Activated T-helper 1 cell treated with anti-CD3 and anti-CD28 coated beads, Interleukin-2, amount 50 U/mL, for 16 hours (primary cell): Measurements from ENCODE around the gene TAS2R4.
"Not testable (repeated sequence)": the region's sequence is repeated elsewhere in the genome, so short reads cannot be mapped to it uniquely, and the experiment has no call there.

Experiments
- DNase-seq, 2 donors: peaks; one replicate each; pipeline ENCODE4 v3.0.0-alpha.2; 2020; ENCODE audit warnings: low read depth in 1 of 2, low spot score in 1 of 2

Gene TAS2R4

DNA sequence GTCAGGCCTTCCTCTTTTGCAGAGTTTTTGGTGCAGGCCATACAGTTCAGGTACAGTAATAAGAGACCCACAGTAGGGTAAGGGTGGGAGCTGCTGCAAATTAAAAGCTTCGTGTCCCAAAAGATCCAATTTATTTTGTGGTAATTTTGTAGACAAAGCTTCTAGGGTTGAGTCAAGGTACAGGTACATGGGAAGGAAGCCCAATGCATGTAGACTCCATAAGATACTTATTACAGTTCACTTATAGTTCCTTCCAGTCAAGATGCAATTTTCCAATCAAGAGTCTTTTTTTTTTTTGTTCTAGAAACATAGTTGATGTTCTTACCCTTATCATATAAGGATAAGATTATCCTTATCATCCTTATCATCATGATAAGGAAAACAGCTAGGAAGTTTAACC lies at the start of gene TAS2R4:
Gene TAS2R4 (plus strand): TSS at position 301 of the 400 bp plus-strand sequence. CDS start 1,815 bp downstream, outside the sequence.
- DNase-seq: no peak

- DNase-seq: no peak
Observed at GRCh38 chr7:141729020-141729419, 47.5 kb upstream of the TAS2R4 start.

- no peak for DNase-seq
Observed at GRCh38 chr7:141731476-141732149, 44.9 kb upstream of the TAS2R4 start.

DNA sequence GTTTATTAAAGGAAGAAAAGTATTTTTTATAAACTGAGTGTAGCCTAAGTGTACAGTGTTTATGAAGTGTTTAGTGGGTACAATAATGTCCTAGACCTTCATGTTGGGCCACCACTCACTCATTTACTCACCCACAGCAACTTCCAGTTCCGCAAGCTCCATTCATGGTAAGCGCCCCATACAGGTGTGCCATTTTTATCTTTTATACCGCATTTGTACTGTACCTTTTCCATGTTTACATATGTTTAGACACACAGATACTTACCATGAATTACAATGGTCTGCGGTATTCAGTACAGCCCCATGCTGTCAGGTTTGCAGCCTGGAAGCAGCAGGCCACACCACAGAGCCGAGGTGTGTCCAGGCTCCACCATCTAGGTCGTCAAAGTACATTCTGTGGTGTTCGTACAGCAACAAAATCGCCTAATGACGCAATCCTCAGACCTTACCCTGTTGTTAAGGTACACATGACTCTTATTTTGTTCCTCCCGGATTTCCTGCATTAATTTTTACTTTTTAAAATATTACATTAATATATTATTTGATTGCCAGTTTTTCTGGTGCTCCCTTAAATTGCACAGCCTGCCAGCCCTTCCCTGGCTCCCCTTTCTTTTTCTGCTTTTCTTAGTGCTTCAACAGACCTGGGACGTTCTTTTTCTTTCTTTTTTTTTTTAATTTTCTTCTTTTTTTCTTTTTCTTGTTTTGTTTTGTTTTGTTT lies 39.2 kb upstream of the TAS2R4 start:
- no peak for DNase-seq

DNA sequence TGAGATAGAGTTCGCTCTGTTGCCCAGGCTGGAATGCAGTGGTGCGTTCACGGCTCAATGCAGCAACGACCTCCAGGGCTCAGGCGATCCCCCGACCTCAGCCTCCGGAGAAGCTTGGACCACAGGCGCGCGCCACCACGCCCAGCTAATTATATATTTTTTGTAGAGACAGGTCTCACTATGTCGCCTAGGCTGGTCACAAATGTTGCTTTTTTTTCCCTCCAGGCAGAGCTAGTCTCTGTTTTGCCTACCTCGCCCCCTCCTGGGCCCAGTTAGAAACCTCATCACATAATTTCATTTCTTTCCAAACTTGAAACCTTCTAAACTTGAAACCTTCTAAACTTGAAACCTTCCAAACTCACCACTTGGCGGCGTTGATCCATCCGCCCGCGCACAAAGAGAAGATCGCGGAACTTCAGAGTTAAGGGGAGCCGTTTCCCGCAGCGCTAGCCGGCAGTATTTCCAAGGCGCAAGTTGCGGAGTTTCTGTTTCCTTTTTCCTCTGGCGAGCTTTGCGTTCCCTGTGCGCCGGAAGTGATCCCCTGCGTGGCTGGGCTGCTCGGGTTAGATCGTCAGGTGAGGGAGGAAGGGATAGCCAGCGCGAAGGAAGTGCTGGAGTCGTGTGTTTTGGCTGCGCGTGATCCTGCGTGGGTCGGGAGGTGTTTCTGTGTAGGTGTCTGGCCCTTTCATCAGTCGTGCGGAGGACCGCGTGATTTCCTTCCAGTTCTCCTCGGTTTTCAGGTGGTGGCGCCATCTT lies 38.5 kb upstream of the TAS2R4 start, which contains the start of gene SSBP1:
Gene SSBP1 (plus strand): TSS at position 523 of the 756 bp plus-strand sequence. CDS start 809 bp downstream, outside the sequence.
- peak; percentile 73 to 86 for DNase-seq

DNA sequence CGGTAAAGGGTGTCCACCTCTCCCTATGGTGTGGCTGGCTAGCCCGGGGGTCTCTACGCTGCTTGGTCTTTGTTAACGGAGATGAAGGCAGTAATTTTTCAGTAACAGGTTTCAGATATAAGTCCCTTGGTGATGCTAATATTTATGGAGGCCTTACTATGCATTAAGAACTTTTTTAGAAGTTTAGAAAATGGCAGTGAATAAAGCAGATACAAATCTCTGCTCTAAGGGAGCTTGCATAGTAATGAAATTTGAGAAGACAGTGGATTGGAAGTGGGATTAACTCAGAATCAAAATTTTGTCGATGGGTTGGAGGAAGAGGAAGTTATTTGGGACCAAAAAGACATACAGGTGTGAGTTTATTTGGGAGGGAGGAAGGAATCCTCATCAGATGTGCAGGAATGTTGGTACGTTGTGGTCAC lies 37.9 kb upstream of the TAS2R4 start:
- no peak for DNase-seq

DNA sequence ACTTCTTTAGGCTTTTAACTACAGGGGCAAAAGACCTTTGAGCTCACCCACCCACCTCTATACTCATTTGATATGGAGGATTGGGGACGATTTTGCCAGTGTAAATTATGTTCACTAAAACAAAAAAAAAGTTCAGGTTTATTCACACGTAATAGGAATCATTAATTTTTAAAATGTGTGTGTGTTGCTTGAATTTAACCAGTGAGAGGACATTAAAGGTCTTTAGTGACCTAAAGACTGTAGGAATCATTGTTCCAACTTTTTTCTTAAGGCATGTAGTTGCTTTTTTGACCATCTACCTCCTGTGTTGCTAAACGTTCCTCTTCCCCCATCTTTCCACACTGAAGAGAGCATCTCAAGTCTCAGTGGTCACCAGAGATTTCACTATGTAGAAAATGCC lies 37.2 kb upstream of the TAS2R4 start:
- no peak for DNase-seq

DNA sequence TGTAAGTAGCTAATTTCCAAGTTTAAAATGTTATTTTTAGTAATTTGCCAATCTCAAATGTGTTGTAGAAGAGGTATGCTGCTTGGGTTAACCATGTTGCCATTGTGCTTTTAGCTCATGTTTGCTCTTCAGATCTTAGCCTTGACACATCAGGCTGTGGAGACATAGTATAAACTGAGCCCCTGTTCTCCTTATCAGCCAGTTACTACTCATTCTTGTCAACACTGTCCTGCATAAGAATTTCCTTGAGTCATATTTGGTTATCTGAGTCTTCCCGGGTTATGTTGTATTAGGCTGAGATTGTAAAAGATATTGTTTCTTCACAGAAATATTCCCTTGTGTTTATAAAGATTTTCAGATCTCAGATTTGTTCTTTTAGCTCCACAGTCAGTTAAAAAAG lies 34.2 kb upstream of the TAS2R4 start:
- no peak for DNase-seq

DNA sequence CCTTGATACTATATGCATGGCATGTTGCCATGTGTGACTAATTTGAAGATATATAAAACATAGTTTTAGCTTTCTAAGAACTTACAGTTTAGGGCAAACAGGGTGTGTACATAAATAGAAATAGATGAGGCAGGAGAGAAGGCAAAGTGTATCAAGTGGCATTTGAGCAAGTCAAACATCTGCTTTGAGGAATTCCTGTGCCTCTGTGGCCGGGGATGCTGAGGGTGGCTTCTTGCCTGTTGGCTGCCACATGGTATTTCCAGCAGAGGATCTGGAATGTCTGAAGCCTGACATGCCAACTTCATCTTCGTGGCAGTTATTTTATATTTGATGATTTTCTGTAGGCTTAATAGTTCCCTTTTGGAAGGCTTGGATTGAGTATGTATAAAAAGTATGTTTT lies 32.3 kb upstream of the TAS2R4 start:
- DNase-seq: no peak

- no peak for DNase-seq
Observed at GRCh38 chr7:141748396-141748795, 28.1 kb upstream of the TAS2R4 start.

- DNase-seq: not testable (repeated sequence)
Observed at GRCh38 chr7:141751904-141752303, 24.6 kb upstream of the TAS2R4 start.

DNA sequence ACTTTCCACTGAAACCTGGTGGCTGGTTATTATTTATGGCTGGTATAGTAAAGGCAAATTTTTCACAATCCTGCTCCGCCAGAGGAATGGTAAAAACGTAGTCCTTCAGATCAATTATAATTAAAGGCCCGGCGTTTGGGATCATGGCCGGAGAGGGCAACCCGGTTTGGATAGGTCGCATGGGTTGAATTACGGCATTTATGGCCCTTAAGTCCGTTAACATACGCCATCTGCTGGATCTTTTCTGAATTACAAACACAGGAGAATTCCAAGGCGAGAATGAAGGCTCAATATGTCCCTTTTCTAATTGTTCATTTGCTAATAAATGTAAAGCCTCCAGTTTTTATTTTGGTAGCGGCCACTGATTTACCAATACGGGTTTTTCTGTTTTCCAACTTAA lies 23.8 kb upstream of the TAS2R4 start:
- DNase-seq: no peak

DNA sequence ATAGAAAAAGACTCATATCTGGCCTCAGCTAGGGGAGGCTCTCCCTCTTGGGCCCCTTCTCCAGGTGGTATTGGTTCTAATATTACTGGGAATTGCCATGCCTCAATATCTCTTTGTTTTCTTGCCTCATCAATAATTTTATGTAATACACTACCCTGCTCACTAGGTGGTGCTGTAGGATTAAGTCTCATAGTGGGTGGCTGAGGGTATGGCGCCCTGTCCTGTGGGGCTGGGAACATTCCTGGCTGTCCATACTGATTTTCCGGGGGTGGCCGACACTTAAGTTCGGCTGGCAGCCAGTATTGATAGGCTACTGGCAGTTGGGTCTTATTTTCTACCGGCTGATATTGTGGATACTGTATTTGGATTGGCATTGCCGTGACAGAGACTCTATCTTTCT lies 21.5 kb upstream of the TAS2R4 start:
- no peak for DNase-seq

DNA sequence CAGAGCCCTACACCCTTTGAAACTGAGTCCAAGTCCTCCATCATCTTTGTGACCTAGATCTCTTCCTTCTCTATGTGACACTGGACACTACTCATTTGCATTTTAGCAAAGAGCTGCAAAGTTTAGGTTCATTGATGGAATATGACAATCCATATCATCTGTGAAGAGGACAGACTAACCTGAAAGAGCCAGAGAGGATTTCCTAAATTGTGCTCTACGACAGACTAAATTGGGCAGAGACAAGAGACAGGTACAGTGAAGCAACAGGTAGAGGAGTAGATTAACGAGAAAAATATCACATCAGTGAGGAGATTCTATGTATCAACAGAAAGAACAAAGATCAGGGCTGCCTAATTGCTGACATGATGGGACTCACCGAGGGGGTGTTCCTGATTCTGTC lies 12.7 kb upstream of the TAS2R4 start, which contains the start of gene TAS2R3:
Gene TAS2R3 (plus strand): TSS at position 301 of the 400 bp plus-strand sequence. CDS start 62 bp downstream, at position 363.
- DNase-seq: no peak

DNA sequence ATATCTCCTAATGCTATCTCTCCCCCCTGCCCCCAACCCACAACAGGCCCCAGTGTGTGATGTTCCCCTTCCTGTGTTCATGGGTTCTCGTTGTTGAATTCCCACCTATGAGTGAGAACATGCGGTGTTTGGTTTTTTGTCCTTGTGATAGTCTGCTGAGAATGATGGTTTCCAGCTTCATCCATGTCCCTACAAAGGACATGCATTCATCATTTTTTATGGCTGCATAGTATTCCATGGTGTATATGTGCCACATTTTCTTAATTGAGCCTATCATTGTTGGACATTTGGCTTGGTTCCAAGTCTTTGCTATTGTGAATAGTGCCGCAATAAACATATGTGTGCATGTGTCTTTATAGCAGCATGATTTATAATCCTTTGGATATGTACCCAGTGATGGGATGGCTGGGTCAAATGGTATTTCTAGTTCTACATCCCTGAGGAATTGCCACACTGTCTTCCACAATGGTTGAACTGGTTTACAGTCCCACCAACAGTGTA lies 6.3 kb upstream of the TAS2R4 start:
- not testable (repeated sequence) for DNase-seq

GRCh38 chr7:141785706-141786552 lies 9.5 kb downstream of the TAS2R4 start:
- DNase-seq: no peak

DNA sequence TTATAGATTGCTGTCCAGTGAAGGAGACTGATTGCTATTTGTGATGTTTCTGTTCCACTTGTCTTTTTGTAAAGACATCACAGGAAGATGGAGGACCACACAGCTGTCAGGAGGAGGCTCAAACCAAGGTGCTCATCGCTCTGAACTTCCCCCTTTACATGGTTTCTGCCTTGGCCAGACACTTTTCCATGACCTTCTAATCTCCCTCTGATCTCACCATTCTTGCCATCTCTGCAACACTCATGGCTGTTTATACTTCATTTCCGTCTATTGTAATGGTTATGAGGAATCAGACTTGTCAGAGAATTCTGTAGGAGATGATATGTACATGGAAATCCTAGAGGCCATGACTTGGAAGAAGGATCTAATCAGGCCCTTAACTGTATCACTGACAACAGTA lies 11.8 kb downstream of the TAS2R4 start:
- no peak for DNase-seq

DNA sequence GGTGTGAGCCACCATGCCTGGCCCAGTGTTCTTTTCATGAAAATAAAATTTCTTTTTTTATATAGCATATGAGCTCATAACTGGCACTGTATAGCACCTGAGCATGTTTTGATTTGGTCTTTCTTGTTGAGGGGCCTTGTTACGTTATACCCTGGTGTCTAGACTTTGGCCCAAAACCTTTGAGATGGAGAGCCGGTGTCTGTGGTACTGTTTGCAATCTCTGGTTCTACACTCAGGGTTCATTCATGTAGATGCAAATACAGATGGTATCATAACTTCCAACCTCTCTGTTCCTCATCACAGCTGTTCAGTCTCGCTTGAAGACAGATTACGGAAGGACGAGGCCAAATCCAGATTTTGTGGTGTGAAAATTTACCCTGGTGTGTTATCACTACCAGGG lies 13.4 kb downstream of the TAS2R4 start, which contains the start of gene TAS2R5:
Gene TAS2R5 (plus strand): TSS at position 301 of the 400 bp plus-strand sequence. CDS start 145 bp downstream, outside the sequence.
- DNase-seq: no peak

GRCh38 chr7:141792526-141792925 lies 16.1 kb downstream of the TAS2R4 start:
- no peak for DNase-seq

GRCh38 chr7:141820067-141820466 lies 43.6 kb downstream of the TAS2R4 start:
- no peak for DNase-seq
